GM19238 (cell line): Measurements from ENCODE around the gene ANOS1.
A peak's percentile ranks its signal among the peaks of the same experiment; 100 is the strongest.
"Not testable (repeated sequence)": the region's sequence is repeated elsewhere in the genome, so short reads cannot be mapped to it uniquely, and the experiment has no call there.

Source experiments
- DNase-seq: peaks from one replicate; pipeline ENCODE4 v3.0.0; 2011; ENCODE audit warnings: low spot score; ENCODE audit not compliant: insufficient read length

Gene ANOS1

DNA sequence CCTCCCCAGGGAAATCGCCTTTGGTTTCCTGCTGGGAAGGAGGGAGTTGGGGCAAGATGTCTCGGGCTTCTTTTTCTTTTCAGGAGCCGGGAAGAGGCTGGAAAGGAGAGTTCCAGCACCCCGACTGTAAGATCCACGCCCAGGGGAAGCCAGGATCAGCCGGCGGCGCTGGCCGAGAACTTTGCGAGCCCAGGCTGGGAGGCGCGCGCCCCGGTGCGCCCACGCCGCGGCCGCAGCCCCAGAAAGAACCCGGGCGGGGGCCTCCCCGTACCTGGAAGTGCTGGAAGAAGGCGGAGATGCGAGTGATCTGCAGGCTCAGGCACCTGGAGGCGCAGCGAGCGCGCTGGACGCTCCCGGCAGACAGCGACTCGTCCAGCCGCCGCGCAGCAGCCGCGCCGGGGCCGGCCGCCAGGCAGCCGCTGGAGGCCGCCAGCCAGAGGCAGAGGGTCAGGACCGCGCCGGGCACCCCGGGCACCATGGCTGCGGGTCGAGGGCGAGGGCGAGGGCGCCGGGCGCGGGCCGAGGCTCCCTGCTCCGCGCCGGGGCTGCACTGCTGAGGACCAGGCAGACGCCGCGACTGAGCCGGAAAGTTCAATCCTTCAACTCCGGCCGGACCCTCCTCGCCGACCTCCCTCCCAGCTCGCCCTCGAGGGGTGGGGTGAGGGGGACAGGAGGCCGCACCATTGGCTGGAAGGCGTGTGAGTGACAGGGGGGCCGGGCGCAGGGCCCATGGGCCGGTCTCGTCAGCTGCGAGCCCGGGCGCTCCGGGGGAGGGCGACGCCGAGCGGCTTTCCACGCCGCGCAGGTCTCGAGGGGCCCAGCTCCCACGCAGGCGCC is at the start of gene ANOS1:
Gene ANOS1 (minus strand): TSS at position 579 of the 837 bp plus-strand sequence. CDS start 101 bp downstream, at position 478.
- no peak for DNase-seq

GRCh38 chrX:8773117-8773516 is 41.2 kb upstream of the ANOS1 start:
- no peak for DNase-seq

- no peak for DNase-seq
These were observed 28.1 kb upstream of the ANOS1 start for GRCh38 chrX:8760021-8760420.

DNA sequence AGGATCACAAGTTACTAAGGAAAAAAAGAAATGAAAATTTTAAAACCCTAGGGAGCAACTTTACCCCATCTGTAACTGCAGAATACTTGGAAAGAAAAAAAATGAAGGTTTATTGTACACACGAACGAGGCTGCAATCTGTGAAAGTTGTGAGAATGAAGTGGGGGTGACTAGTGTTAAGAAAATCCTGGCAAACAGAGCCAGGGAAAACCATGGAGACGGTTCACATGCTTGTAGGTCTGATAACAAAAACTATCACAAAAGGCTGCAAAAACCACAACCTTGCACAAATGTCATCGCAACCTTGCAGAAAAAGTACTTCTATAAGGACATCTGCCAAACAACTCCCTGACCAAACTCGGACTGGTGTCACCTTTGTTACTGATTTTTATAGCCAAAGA is 26.8 kb upstream of the ANOS1 start:
- DNase-seq: not testable (repeated sequence)

GRCh38 chrX:8757609-8758389 is 25.9 kb upstream of the ANOS1 start:
- not testable (repeated sequence) for DNase-seq

DNA sequence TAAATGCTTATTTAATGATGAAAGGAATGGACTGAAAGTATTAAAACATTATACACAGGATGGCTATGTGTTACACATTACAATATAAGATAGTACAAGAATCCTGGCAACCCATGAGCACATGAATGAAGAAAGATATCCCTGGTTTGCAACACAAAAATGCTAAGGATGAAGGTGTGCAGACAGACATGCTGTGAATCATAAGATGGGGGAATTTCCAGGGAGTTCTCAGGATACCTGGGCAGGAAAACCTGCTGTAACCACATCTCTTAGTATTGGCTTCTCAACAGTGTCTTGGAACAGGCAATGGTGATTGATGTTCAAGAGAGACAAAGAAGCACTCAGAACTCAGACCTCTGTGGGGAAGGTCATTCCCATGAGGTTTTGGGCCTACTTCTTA is 23.9 kb upstream of the ANOS1 start:
- no peak for DNase-seq

DNA sequence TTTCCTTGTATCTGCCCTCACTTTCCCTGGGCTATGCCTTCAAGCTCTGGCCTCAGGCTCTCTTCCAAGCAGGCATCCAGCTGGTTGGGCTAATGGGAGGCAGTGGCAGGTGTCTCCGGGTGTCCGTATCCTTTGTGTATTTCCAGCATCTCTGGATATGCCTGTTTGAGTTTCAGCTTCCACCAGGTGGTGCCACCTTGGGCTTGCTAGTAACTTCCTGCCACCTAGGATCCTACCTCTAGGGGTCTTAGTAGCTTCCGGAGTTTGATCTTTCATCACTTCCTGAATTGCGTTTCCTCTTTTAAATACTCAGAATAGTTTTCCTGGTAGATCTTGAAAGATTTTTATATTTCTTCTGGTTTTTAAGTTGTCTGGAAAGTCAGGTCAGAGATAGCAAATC is 23.2 kb upstream of the ANOS1 start:
- no peak for DNase-seq

DNA sequence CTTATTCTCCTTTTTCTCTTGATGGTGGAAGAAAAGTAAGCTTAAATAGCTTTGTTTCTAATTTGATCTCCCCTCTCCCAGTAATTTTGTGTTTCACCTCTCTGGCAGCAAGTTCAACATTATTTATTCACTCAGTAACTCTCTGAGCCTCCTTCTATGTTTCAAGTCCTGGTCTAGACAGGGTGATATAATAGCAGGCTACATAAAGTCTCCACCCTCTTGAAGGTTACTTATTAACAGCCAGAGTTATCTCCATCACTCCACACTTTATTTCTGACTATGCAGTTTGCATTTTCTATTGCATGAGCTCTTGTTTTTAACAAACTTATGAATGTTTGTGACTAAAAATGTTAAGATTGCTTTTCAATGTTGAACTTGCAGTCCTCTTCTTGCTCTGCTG is 17.8 kb upstream of the ANOS1 start:
- no peak for DNase-seq

GRCh38 chrX:8748855-8749254 is 16.9 kb upstream of the ANOS1 start:
- DNase-seq: peak; percentile 19

DNA sequence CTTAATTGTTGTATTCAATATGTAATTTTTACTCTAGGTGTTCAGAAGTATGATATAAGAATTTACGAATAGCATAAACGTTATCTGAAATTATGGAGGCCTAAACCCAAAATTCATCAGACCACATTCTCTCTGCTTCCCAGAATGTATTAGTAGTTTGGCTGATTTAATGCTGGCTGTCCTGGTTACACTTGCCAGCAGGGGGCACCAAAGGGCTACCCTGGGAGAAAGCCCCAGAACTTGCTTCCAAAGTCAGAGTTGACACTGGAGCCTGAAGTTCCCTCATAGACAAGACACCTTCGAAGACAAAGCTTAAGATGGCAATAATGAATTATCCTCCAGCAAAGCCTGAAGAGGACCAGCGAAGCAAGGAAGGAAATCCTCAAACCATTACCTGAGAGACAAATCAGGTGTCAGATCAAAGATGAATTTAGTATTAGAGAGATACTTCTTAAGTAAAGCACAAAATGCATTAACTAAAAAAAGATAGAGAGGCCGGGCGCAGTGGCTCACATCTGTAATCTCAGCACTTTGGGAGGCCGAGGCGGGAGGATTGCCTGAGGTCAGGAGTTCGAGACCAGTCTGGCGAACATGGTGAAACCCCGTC is 11.3 kb upstream of the ANOS1 start:
- DNase-seq: peak; percentile 30

DNA sequence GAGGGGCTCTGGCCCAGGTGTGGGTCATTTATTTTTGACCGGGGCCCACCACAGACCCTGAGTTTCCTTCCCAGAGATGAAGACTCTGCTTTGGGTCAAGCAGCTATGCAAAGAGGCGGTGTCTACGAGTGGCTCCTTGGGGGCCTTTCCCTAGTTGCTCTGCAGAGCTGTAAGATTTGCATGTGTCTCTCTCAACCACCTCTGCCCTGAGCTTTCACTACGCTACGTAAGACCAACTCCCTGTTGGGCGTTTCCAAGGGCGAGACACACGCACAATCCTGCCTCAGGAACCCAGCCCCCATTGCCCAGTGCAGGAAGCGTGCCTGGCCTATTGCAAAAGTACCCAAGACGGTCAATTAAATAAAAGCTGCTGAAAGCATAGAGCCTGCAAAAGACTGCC is 10.0 kb upstream of the ANOS1 start:
- no peak for DNase-seq

- DNase-seq: no peak
These were observed 6.8 kb upstream of the ANOS1 start for GRCh38 chrX:8738588-8739189.

DNA sequence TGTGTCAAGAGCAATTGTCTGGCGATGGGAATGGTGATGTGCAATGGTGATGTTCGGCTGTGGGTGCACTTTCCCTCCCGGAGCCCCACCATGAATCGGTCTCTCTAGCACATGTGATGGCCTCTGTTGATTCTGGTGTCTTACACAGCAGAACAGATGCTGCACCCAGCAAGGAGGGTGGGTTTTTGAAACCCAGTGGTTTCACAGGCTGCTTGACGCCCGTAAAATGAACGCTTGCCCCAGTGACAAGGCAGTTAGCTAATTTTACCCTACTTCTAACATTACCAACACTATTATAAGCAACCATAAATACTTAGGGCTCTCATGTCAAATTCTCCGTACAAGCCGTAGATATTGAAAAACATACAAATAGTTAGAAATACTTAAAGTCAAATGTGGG is 5.9 kb upstream of the ANOS1 start:
- DNase-seq: no peak

DNA sequence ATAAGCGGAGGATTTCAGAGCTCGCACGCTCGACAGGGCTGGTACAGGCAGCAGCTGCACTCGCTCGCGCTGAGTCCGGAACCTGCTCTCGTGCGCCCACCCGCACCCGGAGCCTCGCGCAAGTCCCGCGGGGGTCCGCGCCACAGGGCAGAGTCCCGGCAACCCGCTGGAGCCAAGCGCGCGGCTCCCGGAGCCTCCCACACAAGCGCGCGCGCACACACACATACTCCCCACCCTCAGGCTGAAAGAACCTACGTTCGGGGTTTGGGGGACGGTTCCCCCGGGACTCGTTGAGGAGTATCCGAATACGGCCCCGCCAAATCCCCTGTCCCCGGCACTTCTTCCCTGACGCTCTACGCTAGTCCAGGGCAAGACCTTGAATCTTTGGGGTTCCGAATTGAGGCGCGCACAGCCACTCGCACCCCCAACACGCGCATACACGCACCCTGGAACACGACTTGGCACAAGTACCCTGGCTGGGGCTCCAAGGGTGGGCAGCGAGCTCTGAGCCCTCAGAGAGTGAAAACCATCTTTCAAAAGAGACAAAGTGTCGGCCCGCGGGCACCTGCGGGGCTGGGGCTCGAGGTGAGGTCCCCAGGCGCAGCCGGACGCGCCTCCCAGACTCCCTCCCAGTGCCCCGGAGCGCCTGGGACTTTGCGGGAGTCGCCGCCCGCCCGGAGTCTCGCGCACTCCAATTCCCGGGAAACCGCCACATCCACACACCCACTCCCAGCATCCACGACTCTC is 952 bp downstream of the ANOS1 start:
- no peak for DNase-seq

DNA sequence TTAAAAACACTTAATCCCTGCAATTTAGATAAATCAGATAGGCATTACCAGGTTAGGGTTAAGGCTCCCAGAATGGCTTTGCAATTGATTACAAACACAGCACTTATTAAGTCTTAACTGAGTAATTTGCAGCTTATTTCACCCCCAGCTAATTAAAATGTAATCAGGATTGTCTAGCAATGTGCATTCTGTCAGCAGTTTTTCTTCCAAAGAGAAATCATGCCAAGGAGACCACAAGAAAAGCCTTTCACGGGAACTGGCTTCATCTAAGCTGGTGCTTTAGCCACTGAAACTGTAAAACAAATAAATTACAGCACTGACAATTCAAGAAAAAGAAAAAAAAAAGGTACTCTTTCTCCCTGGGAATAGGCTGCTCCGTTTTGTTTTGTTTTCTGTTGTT is 2.1 kb downstream of the ANOS1 start:
- no peak for DNase-seq

DNA sequence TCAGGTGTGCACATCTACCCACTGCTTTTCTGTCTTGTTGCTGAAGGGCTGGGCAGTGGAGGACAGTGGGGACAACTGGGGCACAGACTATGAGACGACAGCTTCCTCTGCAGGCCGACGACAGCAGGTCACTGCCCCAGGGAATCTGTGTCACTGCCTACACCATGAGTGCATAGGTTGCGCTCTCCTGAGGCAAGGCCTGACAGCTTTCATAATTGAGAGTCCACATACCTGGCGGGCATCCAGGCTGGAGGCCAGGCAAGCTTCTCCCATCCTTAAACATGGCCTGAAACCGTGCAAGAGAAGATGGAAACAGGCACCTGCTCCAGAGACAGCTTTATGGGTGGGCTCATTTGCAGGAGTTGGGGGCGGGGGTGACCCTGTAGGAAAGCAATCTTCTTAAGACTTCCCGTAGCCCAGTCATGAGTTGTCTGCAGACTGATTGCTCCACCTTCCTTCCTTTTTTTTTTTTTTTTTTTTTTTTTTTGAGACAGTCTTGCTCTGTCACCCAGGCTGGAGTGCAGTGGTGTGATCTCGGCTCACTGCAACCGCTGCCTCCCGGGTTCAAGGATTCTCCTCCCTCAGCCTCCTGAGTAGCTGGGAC is 2.9 kb downstream of the ANOS1 start:
- no peak for DNase-seq

DNA sequence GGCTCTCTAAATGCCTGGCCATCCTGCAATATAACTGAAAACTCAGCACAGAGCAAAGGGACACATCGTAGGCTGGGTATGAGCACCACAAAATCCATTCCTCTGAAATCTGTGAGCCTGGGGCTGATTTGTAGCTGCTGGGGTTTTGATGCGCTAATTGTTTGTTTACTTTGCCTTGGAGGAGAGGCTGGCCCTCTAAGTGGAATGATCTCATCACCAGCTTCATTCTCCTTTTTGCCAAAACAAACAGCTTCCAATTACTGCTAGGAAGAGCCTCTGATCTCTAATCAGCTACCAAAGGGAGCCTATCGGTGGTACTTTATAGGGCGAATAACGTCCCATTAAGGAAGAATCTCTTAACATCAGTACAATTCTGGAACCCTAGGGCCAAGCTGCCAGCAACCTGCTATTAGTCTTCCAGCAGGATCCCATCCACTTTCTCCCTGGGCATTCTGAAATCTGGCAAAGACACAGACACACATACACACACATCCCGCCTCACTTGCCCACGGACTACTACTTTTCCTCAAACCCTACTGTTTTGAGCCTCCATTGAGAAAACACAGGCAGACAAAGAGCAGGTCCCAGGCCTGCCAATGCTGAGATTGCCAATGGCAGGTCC is 5.8 kb downstream of the ANOS1 start:
- DNase-seq: no peak

GRCh38 chrX:8724300-8724699 is 7.6 kb downstream of the ANOS1 start:
- DNase-seq: no peak

DNA sequence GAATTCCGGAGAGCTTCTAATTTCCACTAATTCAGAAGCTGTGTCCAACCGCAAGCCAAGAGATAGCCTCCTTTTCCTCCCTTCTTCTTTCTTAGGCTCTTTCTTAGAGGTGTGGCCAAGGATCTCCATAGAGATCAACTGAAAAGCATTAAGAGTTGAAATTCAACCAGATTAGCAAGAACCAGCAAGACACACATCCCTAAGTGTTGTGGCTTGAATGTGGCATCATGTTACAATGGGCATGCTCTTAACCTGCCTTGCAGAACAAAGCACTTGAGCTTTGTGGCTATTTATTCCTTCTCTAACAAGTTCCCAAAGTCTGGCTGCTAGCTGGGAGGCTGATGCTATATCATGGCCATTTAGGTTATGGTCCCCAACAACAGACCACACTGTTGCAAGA is 10.4 kb downstream of the ANOS1 start:
- no peak for DNase-seq

GRCh38 chrX:8720136-8720535 is 11.8 kb downstream of the ANOS1 start:
- DNase-seq: no peak
